Measurements from ENCODE around the gene FKBP9. TPM values are rescaled to one million over a fixed set of nuclear protein-coding genes. Genes with fewer than 3 reads are reported as not detected.

The FKBP9 gene
- total RNA-seq, 1 donor from 2014 or later: 355 TPM

DNA sequence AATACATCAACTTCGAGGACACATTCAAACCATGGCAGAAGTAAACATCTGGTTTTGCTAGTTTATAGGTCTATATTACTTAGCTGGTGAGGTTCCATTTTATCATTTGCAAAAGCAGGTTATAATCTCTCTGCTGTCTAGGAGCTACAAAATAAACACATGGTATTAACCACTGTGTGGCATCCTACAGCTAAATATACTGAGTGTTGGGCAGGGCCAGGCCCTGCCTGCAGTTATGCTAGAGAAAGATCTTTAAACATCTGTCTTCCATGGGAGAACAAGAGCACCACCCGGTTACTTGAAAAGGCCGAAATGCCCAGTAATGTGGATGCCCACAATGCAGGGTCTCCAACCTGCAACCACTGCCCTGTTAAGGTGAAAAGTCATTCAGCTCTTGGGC is 20.6 kb upstream of the FKBP9 start:
- H3K4me3 Mint-ChIP-seq (ENCODE audit: unreplicated experiment): no peak overlapping the region
- H3K27ac Mint-ChIP-seq (ENCODE audit: unreplicated experiment): no peak overlapping the region
- no peak for DNase-seq (ENCODE audit: low spot score)
- H3K9me3 Mint-ChIP-seq (ENCODE audit: low read depth): no peaks in the 10 kb centered on the region
- H3K27me3 Mint-ChIP-seq (ENCODE audit: low read depth): no peaks in the 10 kb centered on the region
- TF ChIP-seq, protein P1, sequence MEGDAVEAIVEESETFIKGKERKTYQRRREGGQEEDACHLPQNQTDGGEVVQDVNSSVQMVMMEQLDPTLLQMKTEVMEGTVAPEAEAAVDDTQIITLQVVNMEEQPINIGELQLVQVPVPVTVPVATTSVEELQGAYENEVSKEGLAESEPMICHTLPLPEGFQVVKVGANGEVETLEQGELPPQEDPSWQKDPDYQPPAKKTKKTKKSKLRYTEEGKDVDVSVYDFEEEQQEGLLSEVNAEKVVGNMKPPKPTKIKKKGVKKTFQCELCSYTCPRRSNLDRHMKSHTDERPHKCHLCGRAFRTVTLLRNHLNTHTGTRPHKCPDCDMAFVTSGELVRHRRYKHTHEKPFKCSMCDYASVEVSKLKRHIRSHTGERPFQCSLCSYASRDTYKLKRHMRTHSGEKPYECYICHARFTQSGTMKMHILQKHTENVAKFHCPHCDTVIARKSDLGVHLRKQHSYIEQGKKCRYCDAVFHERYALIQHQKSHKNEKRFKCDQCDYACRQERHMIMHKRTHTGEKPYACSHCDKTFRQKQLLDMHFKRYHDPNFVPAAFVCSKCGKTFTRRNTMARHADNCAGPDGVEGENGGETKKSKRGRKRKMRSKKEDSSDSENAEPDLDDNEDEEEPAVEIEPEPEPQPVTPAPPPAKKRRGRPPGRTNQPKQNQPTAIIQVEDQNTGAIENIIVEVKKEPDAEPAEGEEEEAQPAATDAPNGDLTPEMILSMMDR (IDR thresholded peaks at IDR 0.05): peak; percentile 16
- peaks cover 9% of the 10 kb centered on the region for H3K36me3 Mint-ChIP-seq (ENCODE audit: low read depth)
- H3K4me1 Mint-ChIP-seq (ENCODE audit: low read depth): peaks cover 41% of the 10 kb centered on the region

DNA sequence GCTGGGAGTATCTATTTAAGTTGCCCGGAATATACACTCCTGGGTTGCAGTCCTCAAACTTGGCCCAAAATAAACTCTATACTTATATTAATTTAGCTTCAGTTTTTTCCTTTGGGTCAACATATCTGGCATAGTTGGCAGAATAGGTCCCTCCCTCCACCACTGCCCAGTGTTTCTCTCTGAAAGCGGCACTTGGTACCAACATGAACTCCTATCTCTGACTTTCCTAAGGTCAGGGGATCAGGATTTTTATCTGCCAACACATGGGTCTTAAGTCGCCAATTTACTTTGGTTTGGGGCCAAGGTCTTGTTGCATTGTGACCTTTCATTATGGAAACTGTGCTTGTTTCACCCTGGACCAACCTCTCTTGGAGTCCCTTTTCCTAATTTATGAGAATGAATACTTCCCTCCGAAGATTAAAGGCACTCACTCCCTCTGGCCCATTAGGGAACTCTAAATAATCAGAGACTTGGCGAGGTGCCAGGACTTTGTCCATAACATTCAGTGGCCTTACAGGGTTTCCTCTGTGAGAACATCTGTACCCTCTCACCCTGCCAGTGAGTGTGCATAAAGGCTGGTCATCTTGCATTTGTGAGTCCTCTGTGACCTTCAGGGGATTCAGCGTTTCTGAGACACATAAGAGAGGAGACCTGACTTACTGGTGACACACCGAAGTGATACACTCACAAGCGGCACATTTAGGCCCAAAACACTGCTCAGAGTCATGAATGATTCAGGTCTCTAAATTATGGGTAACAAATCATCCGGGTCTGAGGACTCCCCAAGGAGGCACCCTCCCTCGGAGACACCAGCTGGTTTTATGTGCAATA is 19.7 kb upstream of the FKBP9 start:
- H3K27ac Mint-ChIP-seq (ENCODE audit: unreplicated experiment): peak overlapping the region; percentile 60

DNA sequence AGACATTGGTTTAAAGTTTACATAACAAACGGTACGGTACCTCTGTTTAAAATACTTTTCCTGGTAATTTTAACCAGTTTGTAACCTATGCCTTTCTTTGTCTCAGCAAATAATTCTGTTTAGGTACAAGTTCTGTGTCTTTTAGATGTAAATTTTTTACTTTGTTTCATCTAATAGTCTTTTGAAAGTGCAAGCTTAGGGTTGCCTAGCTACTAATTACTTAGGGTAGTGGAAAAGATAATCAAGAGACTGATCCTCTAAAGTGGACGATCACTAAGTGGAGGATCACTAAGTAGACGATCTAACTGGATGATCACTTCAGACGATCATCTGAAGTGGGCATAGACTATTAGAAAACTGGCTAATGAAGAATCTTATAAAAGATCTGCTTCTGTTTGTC is 16.1 kb upstream of the FKBP9 start:
- TF ChIP-seq, protein P1 (IDR thresholded peaks at IDR 0.05): no peak
- H3K27ac Mint-ChIP-seq (ENCODE audit: unreplicated experiment): peak overlapping the region; percentile 84
- no peak for DNase-seq (ENCODE audit: low spot score)
- H3K4me3 Mint-ChIP-seq (ENCODE audit: unreplicated experiment): peak overlapping the region; percentile 84
- H3K27me3 Mint-ChIP-seq (ENCODE audit: low read depth): no peaks in the 10 kb centered on the region
- peaks cover 5% of the 10 kb centered on the region for H3K36me3 Mint-ChIP-seq (ENCODE audit: low read depth)
- peaks cover 3% of the 10 kb centered on the region for H3K9me3 Mint-ChIP-seq (ENCODE audit: low read depth)
- peaks cover 37% of the 10 kb centered on the region for H3K4me1 Mint-ChIP-seq (ENCODE audit: low read depth)

More for the DNA sequence above, 19.7 kb upstream of the FKBP9 start:
- Mint-ChIP-seq H3K9me3 (ENCODE audit: low read depth) (no peaks in the 10 kb centered on the region), H3K4me3 (ENCODE audit: unreplicated experiment) (no peak overlapping the region), H3K27me3 (ENCODE audit: low read depth) (no peaks in the 10 kb centered on the region), H3K36me3 (ENCODE audit: low read depth) (peaks cover 8% of the 10 kb centered on the region), H3K4me1 (ENCODE audit: low read depth) (peaks cover 45% of the 10 kb centered on the region)
- TF ChIP-seq, protein P1 (IDR thresholded peaks at IDR 0.05): no peak
- DNase-seq (ENCODE audit: low spot score): no peak

- peak overlapping the region; percentile 84 for H3K4me3 Mint-ChIP-seq (ENCODE audit: unreplicated experiment)
- no peaks in the 10 kb centered on the region for H3K27me3 Mint-ChIP-seq (ENCODE audit: low read depth)
- H3K4me1 Mint-ChIP-seq (ENCODE audit: low read depth): peaks cover 30% of the 10 kb centered on the region
- peaks cover 5% of the 10 kb centered on the region for H3K36me3 Mint-ChIP-seq (ENCODE audit: low read depth)
- no peak for DNase-seq (ENCODE audit: low spot score)
- H3K27ac Mint-ChIP-seq (ENCODE audit: unreplicated experiment): peak overlapping the region; percentile 84
- TF ChIP-seq, protein P1 (IDR thresholded peaks at IDR 0.05): no peak
- H3K9me3 Mint-ChIP-seq (ENCODE audit: low read depth): peaks cover 3% of the 10 kb centered on the region
These were observed 15.4 kb upstream of the FKBP9 start for GRCh38 chr7:32941681-32942414.

GRCh38 chr7:32942415-32943251 is 14.6 kb upstream of the FKBP9 start:
- peak overlapping the region; percentile 84 for H3K27ac Mint-ChIP-seq (ENCODE audit: unreplicated experiment)
- DNase-seq (ENCODE audit: low spot score): no peak
- H3K36me3 Mint-ChIP-seq (ENCODE audit: low read depth): peaks cover 5% of the 10 kb centered on the region
- H3K4me3 Mint-ChIP-seq (ENCODE audit: unreplicated experiment): peak overlapping the region; percentile 84
- TF ChIP-seq, protein P1 (IDR thresholded peaks at IDR 0.05): peak; percentile 81
- peaks cover 22% of the 10 kb centered on the region for H3K4me1 Mint-ChIP-seq (ENCODE audit: low read depth)
- peaks cover 3% of the 10 kb centered on the region for H3K9me3 Mint-ChIP-seq (ENCODE audit: low read depth)
- H3K27me3 Mint-ChIP-seq (ENCODE audit: low read depth): no peaks in the 10 kb centered on the region

Measured in chondrocyte (in vitro differentiated cells).